ENCODE results near the gene BYSL.
A peak's percentile ranks its signal among the peaks of the same experiment; 100 is the strongest.

The BYSL gene, protein sequence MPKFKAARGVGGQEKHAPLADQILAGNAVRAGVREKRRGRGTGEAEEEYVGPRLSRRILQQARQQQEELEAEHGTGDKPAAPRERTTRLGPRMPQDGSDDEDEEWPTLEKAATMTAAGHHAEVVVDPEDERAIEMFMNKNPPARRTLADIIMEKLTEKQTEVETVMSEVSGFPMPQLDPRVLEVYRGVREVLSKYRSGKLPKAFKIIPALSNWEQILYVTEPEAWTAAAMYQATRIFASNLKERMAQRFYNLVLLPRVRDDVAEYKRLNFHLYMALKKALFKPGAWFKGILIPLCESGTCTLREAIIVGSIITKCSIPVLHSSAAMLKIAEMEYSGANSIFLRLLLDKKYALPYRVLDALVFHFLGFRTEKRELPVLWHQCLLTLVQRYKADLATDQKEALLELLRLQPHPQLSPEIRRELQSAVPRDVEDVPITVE

DNA sequence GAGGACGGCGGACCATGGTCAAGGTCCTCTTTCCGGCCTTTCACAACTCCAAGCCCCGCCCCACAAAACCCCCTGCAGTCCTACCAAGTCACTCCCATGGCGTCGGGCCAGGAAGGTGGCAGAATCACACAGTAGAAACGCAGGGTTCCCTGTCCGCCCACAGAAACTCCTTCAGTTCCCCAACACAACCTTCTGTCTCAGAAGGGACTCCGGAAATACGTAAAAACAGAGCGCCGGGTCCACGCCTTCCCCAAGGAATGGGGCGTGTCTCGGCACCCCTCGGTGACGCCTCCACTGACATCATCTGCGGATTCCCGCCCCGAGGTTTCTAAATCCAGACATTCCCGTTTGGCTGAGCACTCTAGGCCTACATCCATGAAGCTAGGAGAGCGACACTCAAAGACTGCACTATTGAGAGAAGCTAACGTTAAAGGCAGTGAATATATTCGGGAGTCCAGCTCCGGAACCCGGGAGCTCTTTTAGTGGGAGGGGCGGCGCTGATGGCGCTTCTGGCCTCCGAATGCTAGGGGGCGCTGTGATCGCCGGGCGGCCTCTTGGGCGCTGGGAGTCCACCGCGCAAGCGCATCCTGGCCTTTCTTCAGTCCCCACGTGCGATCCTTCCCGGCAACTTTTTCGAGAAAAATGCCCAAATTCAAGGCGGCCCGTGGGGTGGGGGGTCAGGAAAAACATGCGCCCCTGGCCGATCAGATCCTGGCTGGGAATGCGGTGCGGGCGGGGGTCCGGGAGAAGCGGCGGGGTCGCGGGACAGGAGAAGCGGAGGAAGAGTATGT is at the start of gene BYSL, which contains the start of gene MED20:
Gene BYSL (plus strand): TSS at position 579 of the 791 bp plus-strand sequence. CDS start 64 bp downstream, at position 643.
Gene MED20 (minus strand): TSS at position 219 of the 791 bp plus-strand sequence. CDS start 121 bp downstream, at position 98.
- DNase-seq = peak; percentile 93

- DNase-seq = no peak
These were observed 49.6 kb upstream of the BYSL start for GRCh38 chr6:41871691-41872090.

DNA sequence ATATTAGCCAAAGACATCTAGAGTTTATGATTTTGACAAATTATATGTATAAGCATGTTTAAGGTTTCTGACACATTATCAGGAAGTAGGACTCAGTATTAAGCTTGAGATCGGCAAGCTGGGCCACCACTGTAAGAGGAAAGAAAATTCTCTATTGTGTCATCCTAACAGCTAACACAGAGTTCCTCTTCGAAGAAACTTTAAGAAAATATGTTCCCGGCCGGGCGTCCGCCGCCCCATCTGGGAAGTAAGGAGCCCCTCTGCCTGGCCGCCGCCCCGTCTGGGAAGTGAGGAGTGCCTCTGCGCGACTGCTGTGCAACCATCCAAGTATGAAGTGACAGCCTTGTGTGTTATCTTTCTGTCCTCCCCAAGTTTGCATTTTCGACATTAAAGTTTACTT is 49.2 kb upstream of the BYSL start:
- DNase-seq = no peak

- no peak for DNase-seq
These were observed 46.6 kb upstream of the BYSL start for GRCh38 chr6:41874741-41875140.

GRCh38 chr6:41877051-41877680 is 44.1 kb upstream of the BYSL start:
- no peak for DNase-seq

DNA sequence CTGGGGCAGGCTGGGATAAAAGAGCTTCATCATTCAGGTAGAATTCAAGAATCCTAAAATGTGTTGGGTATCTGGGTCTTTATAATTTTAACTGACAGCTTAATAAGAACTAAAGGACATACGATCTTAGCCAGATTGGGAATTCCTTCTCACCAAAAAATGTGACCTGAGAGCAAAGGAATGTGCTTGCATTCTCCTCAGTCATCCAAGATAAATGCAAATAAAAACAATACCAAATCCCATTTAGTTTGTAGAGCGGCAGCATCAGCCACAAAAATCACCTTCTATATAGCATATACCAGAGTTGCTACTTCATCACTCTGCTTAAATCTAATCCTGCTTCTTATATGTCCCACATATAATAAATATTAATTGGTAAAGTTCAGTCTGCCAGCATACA is 43.1 kb upstream of the BYSL start:
- no peak for DNase-seq

- no peak for DNase-seq
These were observed 42.3 kb upstream of the BYSL start for GRCh38 chr6:41878961-41879405.

- DNase-seq = no peak
These were observed 39.8 kb upstream of the BYSL start for GRCh38 chr6:41881506-41881905.

DNA sequence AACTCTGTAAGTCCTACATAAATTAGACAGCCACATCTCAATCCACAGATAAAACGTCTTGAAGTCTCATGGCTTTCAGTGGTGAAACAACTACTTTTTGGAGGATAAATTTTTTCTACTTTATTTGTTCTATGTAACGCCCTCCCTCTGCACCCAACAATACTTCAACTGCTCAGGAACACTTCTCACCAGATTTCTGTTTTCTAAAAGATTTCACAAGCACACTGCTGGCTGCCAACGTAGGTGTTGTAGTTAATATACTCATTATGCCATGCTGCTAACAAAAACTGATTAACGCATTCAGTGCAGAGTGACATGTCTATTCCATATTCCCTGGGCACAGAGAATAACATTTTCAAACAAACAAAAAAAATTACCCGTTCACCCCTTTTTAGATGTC is 36.3 kb upstream of the BYSL start:
- DNase-seq = no peak

DNA sequence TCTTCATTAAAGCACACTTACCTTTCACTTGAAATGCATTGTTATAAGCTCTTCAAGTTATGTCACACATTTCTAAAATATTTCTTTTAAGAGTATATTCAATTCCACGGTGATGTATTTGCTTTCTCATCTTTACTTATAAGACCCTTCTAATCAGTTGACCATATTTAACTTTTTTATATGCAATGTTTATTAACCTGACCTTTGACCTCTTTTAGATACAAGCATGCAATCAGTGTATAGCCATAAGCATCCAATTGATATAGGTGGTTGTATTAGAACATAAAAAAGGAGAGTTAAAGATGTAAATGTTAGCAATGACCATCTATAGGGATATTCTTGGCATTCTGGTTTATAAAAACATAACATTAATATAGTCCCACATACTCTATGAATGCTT is 35.4 kb upstream of the BYSL start:
- no peak for DNase-seq

- no peak for DNase-seq
These were observed 34.0 kb upstream of the BYSL start for GRCh38 chr6:41887331-41887751.

DNA sequence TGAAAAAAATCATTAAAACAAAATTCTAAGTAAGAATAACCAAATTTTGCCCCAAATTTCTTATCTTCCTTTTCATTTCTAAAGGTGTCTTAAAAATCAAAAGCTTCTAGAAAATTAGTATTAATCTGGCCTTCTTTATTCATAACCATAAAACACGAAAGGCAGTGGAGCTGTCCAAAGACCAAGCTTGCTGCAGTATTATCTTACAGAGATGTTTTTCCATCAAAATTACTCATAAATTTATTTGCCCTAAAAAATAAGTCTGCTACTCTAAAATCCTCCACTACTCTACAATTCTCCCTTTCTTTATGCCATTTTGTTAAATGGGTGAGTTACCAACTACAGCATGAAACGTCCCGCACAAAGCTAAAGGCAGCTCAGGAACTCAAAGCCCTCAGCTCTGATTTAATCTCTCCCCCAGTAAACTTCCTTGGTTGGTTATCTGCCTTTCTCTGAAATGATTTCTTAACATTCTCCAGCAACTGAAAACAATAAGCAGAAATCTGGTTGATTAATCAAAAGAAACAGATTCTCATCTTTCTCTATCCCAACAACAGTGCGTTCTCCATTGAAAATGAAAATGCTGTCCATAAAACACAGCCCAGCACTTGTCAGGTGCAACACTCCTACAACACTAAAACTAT is 28.3 kb upstream of the BYSL start:
- no peak for DNase-seq

DNA sequence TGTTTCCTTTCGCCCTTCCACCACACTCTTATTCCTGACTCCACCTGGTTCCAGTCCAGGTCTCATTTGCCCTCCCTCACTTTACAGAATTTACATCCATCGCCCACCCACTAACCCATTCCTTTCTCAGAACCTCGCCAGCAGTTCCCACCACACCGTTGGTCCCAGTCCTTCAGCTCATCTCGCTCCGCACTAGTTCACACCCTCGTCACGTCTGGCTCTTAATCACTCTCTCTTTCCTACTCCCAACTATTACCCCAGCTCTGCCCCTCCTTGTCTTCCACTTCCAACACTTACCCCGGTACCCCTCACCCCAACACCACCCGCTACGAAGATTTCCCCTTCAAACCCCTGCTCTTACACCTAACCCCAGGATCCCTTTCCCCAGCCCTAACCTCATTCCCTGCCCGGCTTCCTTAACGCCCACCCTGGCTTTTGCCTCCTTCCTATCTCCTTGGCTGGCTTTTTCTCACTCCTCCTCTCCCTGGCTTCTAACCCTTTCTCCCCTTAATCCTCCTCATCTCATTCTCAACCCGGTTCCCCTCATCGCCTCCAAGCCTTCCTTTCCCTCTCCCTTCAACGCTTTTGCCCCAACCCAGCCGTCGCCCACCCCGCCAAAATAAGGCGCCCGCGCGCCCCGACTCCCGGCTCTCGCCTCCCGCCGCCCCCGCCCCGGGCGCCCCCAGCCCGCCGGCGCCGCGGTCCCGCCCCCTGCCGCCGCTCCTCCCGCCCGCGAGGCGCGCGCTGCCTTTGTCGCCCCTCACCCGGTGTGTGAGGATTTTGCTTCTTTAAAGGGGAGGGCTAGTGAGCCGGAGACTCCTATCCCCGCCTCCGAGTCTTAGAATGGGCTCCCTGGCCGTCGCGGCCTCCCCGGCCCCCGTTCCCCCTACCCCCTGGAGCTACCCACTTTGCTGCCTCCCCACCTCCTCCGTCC is 26.7 kb upstream of the BYSL start:
- no peak for DNase-seq

- peak; percentile 87 for DNase-seq
These were observed 25.7 kb upstream of the BYSL start, which contains the start of gene USP49 for GRCh38 chr6:41895300-41896233. Gene USP49, minus strand, starts transcription at chr6:41895375. Its CDS starts 88,392 bp downstream, at chr6:41806983.

GRCh38 chr6:41896281-41896680 is 25.0 kb upstream of the BYSL start:
- no peak for DNase-seq

GRCh38 chr6:41900861-41901260 is 20.4 kb upstream of the BYSL start:
- no peak for DNase-seq

DNA sequence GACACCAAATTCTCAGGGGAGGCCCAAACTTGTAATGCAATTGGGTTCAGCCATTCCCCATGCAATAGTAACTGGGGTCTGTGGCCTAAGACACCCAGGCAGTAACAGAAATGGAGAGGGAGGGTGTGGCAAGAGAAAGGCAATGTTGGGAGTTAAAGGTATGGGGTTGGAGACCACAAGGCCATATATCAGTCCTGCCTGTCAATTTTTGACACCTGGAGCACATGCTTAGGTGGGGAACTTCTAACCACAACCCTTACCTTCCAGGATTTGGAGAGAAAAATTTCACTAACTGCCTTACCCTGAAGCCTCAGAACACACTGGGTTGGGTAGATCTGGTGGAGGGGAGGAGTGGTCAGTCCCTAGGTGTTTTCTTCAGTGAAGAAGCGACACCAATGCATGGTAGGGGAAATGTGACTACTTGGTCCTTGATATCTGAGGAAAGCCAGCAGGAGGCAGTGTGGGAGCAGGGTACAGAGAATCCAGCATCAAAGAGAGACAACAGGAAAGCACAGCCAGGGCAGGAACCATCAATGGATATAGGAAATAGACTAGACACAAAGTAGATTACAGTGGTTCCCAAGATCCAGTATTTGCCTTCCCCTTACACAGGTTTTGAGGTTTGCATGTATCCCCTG is 19.3 kb upstream of the BYSL start:
- DNase-seq = peak; percentile 51

DNA sequence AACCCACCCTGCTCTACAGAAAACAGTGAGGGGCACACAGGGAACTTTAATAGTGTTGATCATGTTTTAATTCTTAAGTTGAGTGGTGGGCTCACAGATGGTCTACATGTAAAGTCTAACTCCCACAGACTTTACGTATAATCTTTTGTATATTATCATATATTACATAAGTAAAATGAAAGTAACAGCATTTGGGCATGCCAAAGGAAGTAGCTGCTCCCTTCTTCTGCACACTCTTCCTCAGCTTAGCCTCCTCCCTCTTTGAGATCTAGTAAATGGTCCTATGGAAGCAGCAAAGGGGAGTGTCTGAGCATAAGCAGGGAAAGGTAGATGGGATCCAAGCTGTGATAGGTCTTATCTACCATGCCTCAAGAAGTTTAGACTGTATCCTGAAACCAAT is 11.6 kb upstream of the BYSL start:
- no peak for DNase-seq

DNA sequence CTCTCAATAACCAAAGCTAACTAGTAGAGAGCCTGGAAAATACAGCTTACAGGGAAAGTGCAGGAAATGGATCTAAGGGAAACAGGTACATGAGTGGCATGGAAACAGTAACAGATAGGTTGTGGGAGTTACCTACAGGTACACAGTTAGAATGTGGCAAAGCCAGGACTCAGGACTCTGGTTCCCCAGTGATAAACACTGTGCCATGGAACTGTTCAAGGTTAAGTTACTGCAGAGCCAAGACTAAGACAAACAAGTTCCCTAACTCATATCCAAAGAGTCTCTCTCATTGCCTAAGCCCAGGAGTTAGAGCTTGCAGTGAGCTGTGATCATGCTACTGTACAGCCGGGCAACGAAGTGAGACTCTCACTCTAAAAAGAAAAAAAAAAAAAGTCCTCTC is 7.0 kb upstream of the BYSL start:
- DNase-seq = no peak
